ENCODE results near the gene PID1. TPM values are rescaled to one million over a fixed set of nuclear protein-coding genes. Genes with fewer than 3 reads are reported as not detected.

PID1 gene
- total RNA-seq, 1 experiment from 2014 or later: 2.9 TPM

DNA sequence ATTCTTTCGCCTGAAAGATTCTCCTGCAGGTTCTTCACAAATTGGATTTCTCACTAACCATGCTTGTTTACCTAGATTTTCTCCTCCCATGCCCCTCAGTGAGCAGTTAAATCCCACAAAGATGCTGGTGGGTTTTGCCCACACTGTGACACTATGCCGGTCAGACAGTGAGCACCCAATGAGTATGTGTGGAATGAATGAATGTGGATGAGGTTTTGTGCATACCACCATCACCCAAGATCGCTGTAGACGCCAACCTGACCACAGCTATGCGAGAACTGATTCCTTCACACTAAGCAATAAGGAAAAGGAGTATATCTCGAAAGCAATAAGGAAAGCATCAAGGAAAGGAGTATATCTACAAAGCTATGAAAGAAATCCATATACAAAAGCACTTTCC lies 116.7 kb downstream of the PID1 start:
- POLR2A ChIA-PET: no interaction called here
- no TSS peak for BruUV-seq (replicated peaks)
- DNase-seq (ENCODE audit: low read depth, low spot score): no peak

DNA sequence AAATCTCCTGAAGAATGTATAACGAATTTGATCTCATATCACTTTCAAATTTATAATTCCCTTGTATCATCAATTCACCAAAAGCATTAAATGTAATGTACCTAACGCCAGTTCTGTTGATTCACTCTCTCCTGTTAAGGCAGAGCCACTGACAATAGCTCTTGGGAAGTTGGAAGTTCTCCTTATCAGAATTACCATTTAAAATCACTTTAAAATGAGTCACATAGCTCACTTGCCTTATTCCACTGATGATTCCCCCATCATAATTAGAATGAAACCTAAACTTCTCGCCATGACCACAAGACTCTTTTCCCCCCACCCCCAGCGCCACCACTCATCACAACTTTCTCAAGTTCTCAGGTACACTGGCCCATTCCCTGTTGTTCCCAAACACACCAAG lies 117.1 kb downstream of the PID1 start:
- H3K4me3 ChIP-seq (ENCODE audit: low read depth in 2 of 2, low read length in 2 of 2): no peak overlapping the region
- in situ Hi-C loops (cut with HindIII; ENCODE audit: low pct_unique_long_range_greater_than_20kb, low sequenced_read_pairs): no loop called here
- H3K9me3 ChIP-seq (ENCODE audit: control insufficient read depth, insufficient read depth, low read depth, low read length): no peaks in the 10 kb centered on the region
- intact Hi-C loops (cut with micrococcal nuclease; ENCODE audit: unreplicated experiment): no loop called here
- no TSS peak for BruUV-seq (replicated peaks)
- no peaks in the 10 kb centered on the region for H3K27me3 ChIP-seq (ENCODE audit: control insufficient read depth, insufficient read depth, low read length)
- TF ChIP-seq, protein P1, sequence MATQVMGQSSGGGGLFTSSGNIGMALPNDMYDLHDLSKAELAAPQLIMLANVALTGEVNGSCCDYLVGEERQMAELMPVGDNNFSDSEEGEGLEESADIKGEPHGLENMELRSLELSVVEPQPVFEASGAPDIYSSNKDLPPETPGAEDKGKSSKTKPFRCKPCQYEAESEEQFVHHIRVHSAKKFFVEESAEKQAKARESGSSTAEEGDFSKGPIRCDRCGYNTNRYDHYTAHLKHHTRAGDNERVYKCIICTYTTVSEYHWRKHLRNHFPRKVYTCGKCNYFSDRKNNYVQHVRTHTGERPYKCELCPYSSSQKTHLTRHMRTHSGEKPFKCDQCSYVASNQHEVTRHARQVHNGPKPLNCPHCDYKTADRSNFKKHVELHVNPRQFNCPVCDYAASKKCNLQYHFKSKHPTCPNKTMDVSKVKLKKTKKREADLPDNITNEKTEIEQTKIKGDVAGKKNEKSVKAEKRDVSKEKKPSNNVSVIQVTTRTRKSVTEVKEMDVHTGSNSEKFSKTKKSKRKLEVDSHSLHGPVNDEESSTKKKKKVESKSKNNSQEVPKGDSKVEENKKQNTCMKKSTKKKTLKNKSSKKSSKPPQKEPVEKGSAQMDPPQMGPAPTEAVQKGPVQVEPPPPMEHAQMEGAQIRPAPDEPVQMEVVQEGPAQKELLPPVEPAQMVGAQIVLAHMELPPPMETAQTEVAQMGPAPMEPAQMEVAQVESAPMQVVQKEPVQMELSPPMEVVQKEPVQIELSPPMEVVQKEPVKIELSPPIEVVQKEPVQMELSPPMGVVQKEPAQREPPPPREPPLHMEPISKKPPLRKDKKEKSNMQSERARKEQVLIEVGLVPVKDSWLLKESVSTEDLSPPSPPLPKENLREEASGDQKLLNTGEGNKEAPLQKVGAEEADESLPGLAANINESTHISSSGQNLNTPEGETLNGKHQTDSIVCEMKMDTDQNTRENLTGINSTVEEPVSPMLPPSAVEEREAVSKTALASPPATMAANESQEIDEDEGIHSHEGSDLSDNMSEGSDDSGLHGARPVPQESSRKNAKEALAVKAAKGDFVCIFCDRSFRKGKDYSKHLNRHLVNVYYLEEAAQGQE (IDR thresholded peaks at IDR 0.05; ENCODE audit: insufficient read depth in 1 of 2, low read depth in 2 of 2, low read length in 1 of 2): no peak
- no peak for TF ChIP-seq TCF7L2 (IDR thresholded peaks at IDR 0.05; ENCODE audit: low read depth, low read length)
- no peak for TF ChIP-seq POLR2AphosphoS5 (IDR thresholded peaks at IDR 0.05; ENCODE audit: low read depth, low read length)
- TF ChIP-seq, protein P2, sequence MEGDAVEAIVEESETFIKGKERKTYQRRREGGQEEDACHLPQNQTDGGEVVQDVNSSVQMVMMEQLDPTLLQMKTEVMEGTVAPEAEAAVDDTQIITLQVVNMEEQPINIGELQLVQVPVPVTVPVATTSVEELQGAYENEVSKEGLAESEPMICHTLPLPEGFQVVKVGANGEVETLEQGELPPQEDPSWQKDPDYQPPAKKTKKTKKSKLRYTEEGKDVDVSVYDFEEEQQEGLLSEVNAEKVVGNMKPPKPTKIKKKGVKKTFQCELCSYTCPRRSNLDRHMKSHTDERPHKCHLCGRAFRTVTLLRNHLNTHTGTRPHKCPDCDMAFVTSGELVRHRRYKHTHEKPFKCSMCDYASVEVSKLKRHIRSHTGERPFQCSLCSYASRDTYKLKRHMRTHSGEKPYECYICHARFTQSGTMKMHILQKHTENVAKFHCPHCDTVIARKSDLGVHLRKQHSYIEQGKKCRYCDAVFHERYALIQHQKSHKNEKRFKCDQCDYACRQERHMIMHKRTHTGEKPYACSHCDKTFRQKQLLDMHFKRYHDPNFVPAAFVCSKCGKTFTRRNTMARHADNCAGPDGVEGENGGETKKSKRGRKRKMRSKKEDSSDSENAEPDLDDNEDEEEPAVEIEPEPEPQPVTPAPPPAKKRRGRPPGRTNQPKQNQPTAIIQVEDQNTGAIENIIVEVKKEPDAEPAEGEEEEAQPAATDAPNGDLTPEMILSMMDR (IDR thresholded peaks at IDR 0.05): no peak
- TF ChIP-seq SIN3A (IDR thresholded peaks at IDR 0.05; ENCODE audit: borderline replicate concordance, insufficient read depth, low read depth, low read length): no peak
- no peaks in the 10 kb centered on the region for H3K36me3 ChIP-seq (ENCODE audit: control insufficient read depth, insufficient read depth, low read length)
- DNase-seq (ENCODE audit: low read depth, low spot score) (no peak), ATAC-seq (no peak)
- CTCF ChIA-PET: no interaction called here
- POLR2A ChIA-PET: no interaction called here
- no peaks in the 10 kb centered on the region for H3K4me1 ChIP-seq (ENCODE audit: control insufficient read depth, insufficient read depth, low read length)
- H3K27ac ChIP-seq (ENCODE audit: low read length): no peak overlapping the region

More for the DNA sequence above, 116.7 kb downstream of the PID1 start:
- Histone ChIP-seq H3K4me1 (ENCODE audit: control insufficient read depth, insufficient read depth, low read length) (no peaks in the 10 kb centered on the region), H3K27me3 (ENCODE audit: control insufficient read depth, insufficient read depth, low read length) (no peaks in the 10 kb centered on the region), H3K27ac (ENCODE audit: low read length) (no peak overlapping the region), H3K4me3 (ENCODE audit: low read depth in 2 of 2, low read length in 2 of 2) (no peak overlapping the region), H3K36me3 (ENCODE audit: control insufficient read depth, insufficient read depth, low read length) (no peaks in the 10 kb centered on the region), H3K9me3 (ENCODE audit: control insufficient read depth, insufficient read depth, low read depth, low read length) (no peaks in the 10 kb centered on the region)
- no peak for ATAC-seq
- TF ChIP-seq SIN3A (IDR thresholded peaks at IDR 0.05; ENCODE audit: borderline replicate concordance, insufficient read depth, low read depth, low read length) (no peak), TCF7L2 (IDR thresholded peaks at IDR 0.05; ENCODE audit: low read depth, low read length) (no peak), POLR2AphosphoS5 (IDR thresholded peaks at IDR 0.05; ENCODE audit: low read depth, low read length) (no peak)
- TF ChIP-seq, protein P2 (IDR thresholded peaks at IDR 0.05): no peak
- TF ChIP-seq, protein P1 (IDR thresholded peaks at IDR 0.05; ENCODE audit: insufficient read depth in 1 of 2, low read depth in 2 of 2, low read length in 1 of 2): no peak
- CTCF ChIA-PET: no interaction called here
- in situ Hi-C loops (cut with HindIII; ENCODE audit: low pct_unique_long_range_greater_than_20kb, low sequenced_read_pairs): no loop called here
- intact Hi-C loops (cut with micrococcal nuclease; ENCODE audit: unreplicated experiment): no loop called here

All from Panc1 (cell line).